ENCODE measurements around the gene SKIDA1.
A peak's percentile ranks its signal among the peaks of the same experiment; 100 is the strongest.

SKIDA1 gene

DNA sequence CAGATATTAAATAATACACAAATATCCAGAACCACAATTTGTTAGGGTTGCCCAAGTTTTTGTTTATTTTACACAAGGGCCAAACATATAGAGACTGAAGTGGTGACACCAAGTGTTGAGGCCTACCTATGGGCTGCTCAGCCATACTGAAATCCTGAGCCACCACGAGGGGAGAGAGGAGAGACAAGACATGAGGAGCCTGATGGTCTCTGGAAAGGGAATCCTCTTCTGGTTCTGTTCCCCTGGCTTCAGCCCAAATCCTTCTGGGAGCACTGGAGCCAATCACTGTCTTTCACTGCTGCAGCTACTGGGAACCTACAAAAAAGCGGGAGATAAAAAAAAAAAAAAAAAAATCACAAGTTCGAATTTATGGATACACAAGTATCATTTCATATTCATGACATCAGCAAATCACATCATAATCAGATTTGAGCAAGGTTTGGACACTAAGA, 1.9 kb downstream of the SKIDA1 start:
- no peaks in the 10 kb centered on the region for H3K9me3 Mint-ChIP-seq
- H3K27ac Mint-ChIP-seq, result no peak overlapping the region
- H3K27me3 Mint-ChIP-seq, result peaks cover 75% of the 10 kb centered on the region
- peaks cover 46% of the 10 kb centered on the region for H3K4me1 Mint-ChIP-seq
- no peak overlapping the region for H3K4me3 Mint-ChIP-seq
- ATAC-seq (no peak), DNase-seq (no peak)

DNA sequence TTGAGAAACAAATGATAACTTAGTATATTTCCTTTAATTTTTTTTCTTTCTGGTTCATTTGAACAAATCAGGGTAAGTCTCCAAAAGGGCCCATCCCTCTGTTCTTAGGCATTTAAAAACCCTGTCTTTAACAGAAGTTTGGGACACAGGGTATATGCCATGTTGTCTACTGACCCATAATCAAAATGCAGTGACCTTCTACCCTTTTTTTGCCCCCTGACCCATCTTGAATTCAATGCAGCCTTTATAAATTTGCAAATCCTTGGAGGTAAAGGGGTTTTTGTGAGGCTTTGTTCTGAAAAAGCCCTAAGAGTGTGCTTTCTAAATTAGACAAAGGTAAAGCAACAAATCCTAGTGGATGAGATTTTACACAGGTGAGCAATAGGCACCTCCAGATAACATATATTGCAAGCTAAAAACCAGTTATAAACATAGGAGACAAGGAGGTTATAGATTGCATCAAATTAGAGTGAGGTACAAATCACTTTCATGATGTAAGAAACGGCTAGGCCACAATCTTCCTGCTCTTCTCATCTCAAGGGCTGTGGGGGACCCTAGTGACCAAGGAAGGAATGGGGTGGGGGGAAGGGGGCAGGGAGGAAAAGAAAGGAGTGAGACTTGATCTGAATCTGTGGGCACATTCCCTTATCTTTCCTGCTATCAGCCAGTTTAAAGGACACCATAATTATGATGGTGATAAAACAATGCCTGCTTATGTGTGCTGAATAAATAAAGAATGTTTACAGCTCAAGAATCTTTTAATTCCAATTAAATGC, 2.7 kb downstream of the SKIDA1 start:
- Mint-ChIP-seq H3K27me3 (peaks cover 83% of the 10 kb centered on the region), H3K27ac (no peak overlapping the region)

DNA sequence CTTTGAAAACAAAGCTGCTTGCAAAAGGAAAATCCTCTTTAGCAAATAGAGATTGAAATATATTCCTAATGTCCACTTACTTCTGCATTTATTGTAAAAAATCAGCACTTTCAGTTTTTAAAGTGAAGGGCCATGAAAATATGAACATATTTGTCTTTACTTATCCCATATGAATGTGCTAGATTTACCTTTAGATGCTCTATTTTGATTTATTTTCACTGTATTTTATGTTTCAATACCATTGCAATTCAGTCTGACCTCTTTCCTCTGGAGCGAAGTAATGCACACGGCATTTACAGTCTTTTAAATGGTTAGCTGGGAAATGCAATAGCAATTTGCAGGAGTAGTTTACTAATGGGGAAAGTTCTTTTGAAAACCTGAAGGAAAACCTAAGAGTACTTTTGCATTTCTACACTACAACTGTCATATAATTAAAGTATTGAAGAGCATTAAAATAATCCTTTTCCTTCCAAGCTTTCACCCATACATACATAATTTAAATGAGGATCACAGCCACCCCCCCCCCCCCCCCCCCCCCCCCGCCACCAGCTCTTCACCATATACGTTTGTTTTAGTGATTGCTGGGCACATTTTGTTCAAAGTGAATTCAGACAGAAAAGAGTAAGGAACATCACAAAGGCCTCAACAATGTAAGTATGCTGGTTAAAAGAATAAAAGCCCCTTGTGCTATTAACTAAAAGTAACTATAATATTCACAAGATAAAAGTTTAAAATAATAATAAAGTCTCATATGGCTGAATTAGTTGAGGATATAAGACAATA, 3.5 kb downstream of the SKIDA1 start:
- Mint-ChIP-seq H3K4me3 (no peak overlapping the region), H3K27ac (no peak overlapping the region), H3K27me3 (peaks cover 90% of the 10 kb centered on the region), H3K4me1 (peaks cover 58% of the 10 kb centered on the region), H3K9me3 (no peaks in the 10 kb centered on the region)
- DNase-seq, result no peak
- no peak for ATAC-seq

More for the DNA sequence above, 2.7 kb downstream of the SKIDA1 start:
- ATAC-seq (no peak), DNase-seq (no peak)
- Mint-ChIP-seq H3K4me1 (peaks cover 54% of the 10 kb centered on the region), H3K4me3 (no peak overlapping the region), H3K9me3 (no peaks in the 10 kb centered on the region)

DNA sequence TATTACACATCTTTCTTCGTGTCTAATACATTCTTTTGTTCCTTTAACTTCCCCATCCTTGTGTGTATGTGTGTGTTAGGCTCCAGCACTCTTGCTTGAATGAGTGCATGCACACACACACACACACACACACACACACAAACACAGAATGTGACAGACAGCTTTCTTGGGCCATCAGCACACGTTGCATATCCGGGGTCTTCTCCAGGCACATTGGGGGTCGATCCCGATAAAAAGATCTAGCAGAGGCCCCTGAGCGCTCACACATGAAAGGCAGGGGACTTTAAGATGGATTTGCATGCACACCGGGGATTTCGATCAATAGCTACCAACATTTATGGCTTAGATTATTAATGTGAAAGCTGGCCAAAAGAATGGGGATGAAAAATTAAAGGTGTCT, 4.5 kb downstream of the SKIDA1 start:
- no peak for ATAC-seq
- Mint-ChIP-seq H3K4me3 (peak overlapping the region in 1 of 2 donors; percentile 86), H3K9me3 (no peaks in the 10 kb centered on the region), H3K27ac (no peak overlapping the region), H3K27me3 (peaks cover 93% of the 10 kb centered on the region), H3K4me1 (peaks cover 55% of the 10 kb centered on the region)
- no peak for DNase-seq

DNA sequence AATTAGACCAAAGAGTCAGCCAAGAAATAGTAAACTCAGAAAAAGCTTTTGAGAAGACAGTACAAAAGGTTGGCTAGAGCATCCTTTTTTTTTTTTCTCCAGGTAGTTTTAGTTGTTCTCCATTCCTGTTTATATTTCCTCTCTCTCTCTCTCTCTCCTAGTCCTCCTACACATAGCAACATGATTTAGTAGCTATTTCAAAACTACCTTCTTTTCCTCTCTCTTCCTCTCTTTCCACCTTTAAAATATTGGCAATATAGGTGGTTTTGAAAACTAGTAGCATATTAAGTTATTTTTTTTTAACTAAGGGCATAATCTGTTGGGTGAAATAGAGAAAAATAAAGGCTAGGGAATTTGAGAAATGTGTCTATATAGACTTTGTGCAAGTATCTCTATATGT, 5.0 kb downstream of the SKIDA1 start:
- ATAC-seq (no peak), DNase-seq (no peak)
- Mint-ChIP-seq H3K9me3 (no peaks in the 10 kb centered on the region), H3K27ac (no peak overlapping the region), H3K4me3 (peak overlapping the region; percentile 21 to 86), H3K4me1 (peaks cover 56% of the 10 kb centered on the region), H3K27me3 (peaks cover 97% of the 10 kb centered on the region)

DNA sequence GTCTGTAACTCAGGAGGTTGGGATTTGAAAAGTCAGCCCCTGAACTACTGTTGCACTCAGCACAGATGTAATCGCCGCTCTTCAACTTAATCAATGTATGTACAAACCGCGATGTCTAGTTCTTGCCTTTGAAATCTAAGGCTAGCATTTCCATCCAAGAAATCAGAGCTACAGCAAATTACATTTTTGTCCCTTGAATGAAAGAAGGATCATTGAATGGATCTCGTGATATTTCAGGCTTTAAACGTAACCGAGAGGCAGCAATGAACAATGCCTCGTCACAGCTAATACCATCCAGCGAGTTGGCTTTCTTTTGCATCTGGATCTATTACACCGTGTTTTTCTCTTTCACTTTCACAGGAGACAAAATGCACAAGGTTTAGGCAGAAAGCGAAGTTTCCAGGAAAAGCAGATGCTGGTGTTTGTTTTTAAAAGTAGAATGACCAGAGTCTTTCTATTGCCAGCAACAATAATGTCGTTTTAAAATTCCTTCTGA, 5.5 kb downstream of the SKIDA1 start:
- Mint-ChIP-seq H3K9me3 (no peaks in the 10 kb centered on the region), H3K4me1 (peaks cover 51% of the 10 kb centered on the region), H3K27ac (no peak overlapping the region), H3K4me3 (peak overlapping the region; percentile 84 to 86), H3K27me3 (peaks cover 97% of the 10 kb centered on the region)
- no peak for DNase-seq
- peak; percentile 65 for ATAC-seq

DNA sequence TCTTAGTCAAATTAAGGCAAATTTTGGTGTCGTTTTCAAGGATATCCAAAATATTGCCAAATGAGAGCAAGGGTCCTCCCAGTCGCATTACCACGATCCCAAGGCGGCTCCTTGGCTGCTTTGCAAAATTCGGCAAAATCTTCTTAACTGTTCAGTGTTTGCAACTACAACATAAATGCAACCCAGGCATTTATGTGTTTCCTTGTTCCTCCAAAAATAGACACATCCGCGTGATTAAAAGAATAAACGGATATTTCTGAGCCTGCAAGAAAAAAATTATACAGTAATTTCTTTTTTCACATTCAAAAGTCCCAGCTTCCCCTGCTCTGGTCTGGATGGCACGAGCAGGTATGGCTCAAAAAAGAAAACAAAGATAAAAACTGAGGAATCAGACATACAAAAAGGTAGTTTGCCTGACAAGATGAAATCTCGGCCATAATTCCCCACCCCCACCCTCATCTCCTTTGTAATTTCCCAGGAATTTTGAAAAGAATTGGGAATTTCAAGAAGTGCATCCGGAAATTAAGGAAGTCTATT, 6.0 kb downstream of the SKIDA1 start:
- peaks cover 97% of the 10 kb centered on the region for H3K27me3 Mint-ChIP-seq
- peak overlapping the region; percentile 84 to 86 for H3K4me3 Mint-ChIP-seq
- H3K9me3 Mint-ChIP-seq, result no peaks in the 10 kb centered on the region
- no peak for DNase-seq
- H3K27ac Mint-ChIP-seq, result no peak overlapping the region
- ATAC-seq, result no peak
- peaks cover 46% of the 10 kb centered on the region for H3K4me1 Mint-ChIP-seq

DNA sequence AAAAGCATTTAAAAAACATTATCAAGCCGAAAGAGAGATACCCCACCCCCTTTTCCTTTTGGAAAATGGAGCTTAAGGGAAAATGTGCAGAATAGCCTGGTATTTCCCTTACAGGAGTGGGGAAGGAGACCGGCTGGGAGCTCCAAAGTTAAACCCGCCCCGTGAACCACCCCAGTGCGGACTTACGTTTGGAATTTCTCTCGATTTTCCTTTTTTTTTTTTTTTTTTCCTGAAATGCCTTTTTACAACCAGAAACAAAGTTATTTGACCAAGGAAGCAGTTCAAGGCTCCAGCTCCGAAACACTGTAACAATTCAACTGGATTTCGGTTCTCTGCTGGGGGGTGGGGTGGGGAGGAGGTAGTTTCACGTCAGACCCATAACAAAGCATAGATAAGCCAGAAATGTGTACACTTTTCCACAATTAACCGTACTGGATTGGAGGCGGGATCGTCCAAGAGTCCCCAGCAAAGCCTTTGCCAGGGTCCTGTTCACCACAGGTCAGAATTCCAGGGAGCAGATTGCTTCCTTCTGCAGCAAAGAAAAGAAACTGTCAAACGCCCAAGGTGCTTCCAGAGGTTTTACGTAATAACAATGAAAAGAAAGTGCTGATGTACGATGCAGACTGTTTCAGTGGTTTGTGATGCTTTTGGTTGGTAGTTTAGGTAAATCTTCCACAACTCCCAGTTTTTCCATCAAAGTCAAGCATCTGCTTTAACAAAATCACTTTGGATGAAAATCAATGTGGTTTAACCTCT, 6.7 kb downstream of the SKIDA1 start:
- ATAC-seq (no peak), DNase-seq (no peak)
- H3K27ac Mint-ChIP-seq, result peak overlapping the region in 1 of 2 donors; percentile 71
- H3K4me3 Mint-ChIP-seq, result peak overlapping the region; percentile 84 to 86
- peaks cover 45% of the 10 kb centered on the region for H3K4me1 Mint-ChIP-seq
- H3K9me3 Mint-ChIP-seq, result no peaks in the 10 kb centered on the region
- peaks cover 93% of the 10 kb centered on the region for H3K27me3 Mint-ChIP-seq

DNA sequence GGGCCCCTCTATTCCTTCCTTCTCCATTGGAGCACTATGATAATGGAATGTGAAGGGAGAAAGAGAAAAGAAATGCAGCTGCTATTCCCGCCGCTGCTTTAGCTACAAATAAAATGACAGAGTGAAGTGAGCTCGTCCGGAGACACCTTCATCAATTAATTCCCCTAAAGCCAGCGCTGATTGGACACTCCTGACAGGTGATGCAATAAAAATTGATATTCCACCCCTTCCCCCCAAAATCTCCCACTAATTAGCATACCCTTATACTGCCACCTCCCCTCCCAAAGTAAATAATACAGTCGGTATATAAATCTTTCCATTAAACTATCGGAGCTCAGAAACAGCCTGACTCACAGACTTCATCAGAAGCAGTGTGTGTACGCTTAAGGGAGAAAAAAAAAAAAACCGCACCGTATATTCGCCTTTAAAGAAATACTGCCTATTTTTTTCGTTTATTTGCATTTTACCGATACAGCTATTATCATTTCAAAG, 7.3 kb downstream of the SKIDA1 start:
- peaks cover 45% of the 10 kb centered on the region for H3K4me1 Mint-ChIP-seq
- H3K27me3 Mint-ChIP-seq, result peaks cover 90% of the 10 kb centered on the region
- ATAC-seq (peak; percentile 51), DNase-seq (no peak)
- H3K4me3 Mint-ChIP-seq, result peak overlapping the region; percentile 81 to 84
- H3K27ac Mint-ChIP-seq, result no peak overlapping the region
- no peaks in the 10 kb centered on the region for H3K9me3 Mint-ChIP-seq

DNA sequence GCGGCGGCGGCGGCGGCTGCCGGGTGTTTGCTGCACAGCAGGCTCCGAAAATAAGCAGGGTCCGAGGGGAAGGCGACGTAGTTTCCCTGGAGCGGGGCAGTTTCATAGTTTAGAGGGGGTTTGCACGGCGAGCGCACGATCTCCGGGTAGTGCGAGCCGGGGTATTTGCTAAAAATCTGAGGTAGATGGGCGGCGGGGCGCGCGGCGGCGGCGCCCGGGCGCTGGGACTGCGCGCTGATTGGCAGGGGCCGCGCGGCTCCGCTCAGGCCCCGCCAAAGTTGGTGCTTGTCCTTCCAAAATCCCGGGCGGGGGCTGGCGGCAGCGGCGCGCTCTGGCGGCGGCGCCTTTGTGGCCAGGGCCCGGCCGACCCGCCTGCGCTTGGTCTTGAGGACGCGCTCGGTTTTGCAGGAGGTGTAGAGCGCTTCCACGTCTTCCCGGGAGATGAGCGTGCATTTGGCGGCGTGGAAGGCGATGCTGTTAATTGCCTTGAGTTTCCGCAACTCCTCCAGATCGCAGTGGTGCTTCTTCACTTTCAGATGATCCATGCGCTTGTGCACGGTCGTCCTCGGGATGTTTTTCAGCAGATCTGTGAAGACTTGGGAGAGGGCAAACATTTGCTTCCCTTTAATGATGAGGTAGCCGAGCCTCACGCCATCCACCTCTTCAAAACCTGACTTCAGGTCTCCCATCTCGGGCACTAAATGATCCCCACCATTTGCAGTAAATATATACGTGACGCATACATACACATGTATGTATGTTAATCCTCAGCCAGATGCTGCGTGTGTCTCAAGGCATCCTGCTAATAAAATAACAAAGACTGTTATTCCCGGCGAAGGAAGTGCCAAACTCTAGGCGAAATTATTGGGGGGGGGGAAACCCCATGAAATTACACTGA, 8.1 kb downstream of the SKIDA1 start:
- peak overlapping the region; percentile 81 to 84 for H3K4me3 Mint-ChIP-seq
- H3K9me3 Mint-ChIP-seq, result no peaks in the 10 kb centered on the region
- no peak overlapping the region for H3K27ac Mint-ChIP-seq
- DNase-seq, result no peak
- peaks cover 90% of the 10 kb centered on the region for H3K27me3 Mint-ChIP-seq
- H3K4me1 Mint-ChIP-seq, result peaks cover 45% of the 10 kb centered on the region
- ATAC-seq, result peak; percentile 60

DNA sequence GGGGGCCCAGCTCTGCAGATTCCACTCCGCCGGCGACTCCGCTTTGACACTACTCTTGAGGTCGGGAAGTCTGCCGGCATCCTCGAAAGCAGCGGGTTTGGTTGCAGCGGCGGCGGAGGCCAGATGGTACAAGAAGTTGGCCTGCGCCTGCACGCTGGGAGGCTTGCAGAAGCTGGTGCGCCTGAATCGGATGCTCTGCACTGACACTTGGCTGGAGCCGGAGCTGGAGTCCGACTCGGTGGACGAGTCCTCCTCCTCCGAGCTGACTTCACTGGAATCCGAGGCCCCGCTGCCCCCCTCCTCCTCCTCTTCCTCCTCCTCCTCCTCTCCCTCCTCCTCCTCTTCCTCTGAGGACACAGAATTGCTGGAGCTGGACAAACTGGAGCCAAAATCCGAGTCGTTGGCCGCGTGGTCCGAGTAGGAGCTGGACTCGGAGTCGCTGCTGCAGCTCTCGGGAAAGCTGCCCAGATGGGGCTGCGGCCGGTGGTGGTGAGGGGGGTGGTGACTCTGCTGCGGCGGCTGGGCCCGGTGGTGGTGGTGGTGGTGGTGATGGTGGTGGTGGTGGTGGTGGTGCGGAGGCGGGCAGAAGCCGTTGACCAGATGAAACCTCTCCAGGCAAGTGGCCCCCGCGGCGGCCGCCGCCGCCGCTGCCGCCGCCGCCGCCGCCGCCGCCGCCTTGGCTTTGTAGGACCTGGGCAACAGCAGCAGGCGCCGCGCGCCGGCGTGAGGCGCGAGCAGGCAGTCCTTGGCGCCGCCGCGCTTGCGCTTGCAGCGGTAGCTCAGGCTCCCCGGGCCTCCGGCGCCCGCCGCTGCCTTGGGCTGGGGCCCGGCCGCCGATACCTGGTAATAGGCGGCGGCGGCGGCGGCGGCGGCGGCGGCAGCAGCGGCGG, 9.0 kb downstream of the SKIDA1 start:
- Mint-ChIP-seq H3K27ac (no peak overlapping the region), H3K27me3 (peaks cover 92% of the 10 kb centered on the region), H3K4me1 (peaks cover 45% of the 10 kb centered on the region), H3K9me3 (no peaks in the 10 kb centered on the region), H3K4me3 (peak overlapping the region; percentile 81 to 84)
- DNase-seq (peak; percentile 43 to 46), ATAC-seq (peak; percentile 78)

DNA sequence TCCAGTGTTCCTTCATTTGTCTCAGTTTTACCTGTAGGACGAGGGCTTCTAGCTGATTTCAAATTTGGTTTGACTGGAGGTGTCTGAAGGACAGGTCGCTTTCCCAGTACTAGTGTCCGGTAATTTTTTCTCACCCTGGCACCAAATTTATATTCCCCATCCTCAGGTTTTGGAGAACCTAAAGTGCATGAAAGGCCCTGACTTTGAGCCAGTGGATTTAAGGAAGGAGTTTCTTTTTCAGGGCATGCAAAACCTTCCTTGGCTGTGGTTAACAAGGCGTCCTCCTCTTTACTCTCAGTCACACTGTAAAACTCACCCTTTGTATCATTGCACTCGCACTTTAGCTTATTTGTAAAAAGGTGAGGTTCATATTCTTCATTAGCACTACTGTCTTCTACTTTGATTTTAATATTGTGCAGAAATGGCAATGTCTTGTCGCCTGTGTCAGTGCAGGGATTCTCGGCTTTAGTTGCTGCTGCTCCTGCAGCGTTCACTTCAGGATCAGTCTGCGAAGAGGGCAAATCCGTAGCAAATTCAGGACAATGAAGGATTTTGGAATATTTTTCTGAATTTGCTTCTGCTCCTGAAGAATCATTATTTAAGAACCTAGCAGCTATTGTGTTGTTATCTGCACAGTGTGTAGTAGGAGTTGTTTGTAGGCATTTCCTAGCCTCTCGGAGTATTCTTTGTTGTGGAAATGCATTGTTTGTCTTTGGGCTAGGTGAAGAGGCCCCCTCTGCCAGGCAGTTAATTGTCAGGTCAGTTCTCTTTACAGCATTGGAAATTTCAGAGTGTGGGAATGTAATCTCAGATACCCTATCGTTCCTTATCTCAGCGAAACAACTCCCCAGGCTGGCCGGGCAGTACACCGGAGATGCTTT, 9.9 kb downstream of the SKIDA1 start:
- no peaks in the 10 kb centered on the region for H3K9me3 Mint-ChIP-seq
- ATAC-seq (no peak), DNase-seq (no peak)
- H3K4me1 Mint-ChIP-seq, result peaks cover 40% of the 10 kb centered on the region
- peaks cover 92% of the 10 kb centered on the region for H3K27me3 Mint-ChIP-seq
- H3K27ac Mint-ChIP-seq, result no peak overlapping the region
- H3K4me3 Mint-ChIP-seq, result peak overlapping the region; percentile 64 to 84
